IMR-90 (cell line): ENCODE measurements around the gene ZNF775. TPM values are rescaled to one million over a fixed set of nuclear protein-coding genes. Genes with fewer than 3 reads are reported as not detected.
A peak's percentile ranks its signal among the peaks of the same experiment; 100 is the strongest.

Source experiments
- ATAC-seq: fragments of 200-7000 bp; cut with Tn5 transposase; 2 replicates; pipeline ENCODE4 v1.9.1; 2020; ENCODE audit warnings: low read depth, mild to moderate bottlenecking, moderate library complexity
- BruUV-seq: library from RNA; stranded (reverse); fragments of 400-500 nt; replicated peaks from 2 replicates; lab custom pipeline; 2021; lab: Mats Ljungman, UMichigan
- CTCF ChIA-PET: fragments of 300-600 bp; formaldehyde crosslinking; extraction: SDS; loops from one replicate; lab custom pipeline; 2021; ENCODE audit warnings: antibody characterized with exemption; lab: Yijun Ruan, JAX
- POLR2A ChIA-PET: fragments of 300-600 bp; sonication (Branson Sonifier 250); formaldehyde crosslinking; loops from one replicate; lab custom pipeline; 2022; ENCODE audit warnings: antibody characterized with exemption; ENCODE audit not compliant: unreplicated experiment; lab: Charles Lee
- DNase-seq: peaks from one replicate; pipeline ENCODE4 v3.0.0; 2013
- H2AFZ ChIP-seq: replicated peaks from 2 replicates; pipeline ENCODE3; 2013; ENCODE audit warnings: low read length, mild to moderate bottlenecking; ENCODE audit not compliant: poor library complexity
- H2AK5ac ChIP-seq: 2 replicates; pipeline ENCODE4 v1.6.1; 2013; ENCODE audit warnings: low read depth, low read length, inconsistent platforms
- H2AK9ac ChIP-seq: replicated peaks from 2 replicates; pipeline ENCODE3; 2013; ENCODE audit warnings: mild to moderate bottlenecking, low read depth, low read length, moderate library complexity; ENCODE audit not compliant: poor library complexity
- H2BK120ac ChIP-seq: 2 replicates; pipeline ENCODE4 v1.6.1; 2013; ENCODE audit warnings: low read depth, low read length, inconsistent platforms
- H2BK15ac ChIP-seq: 3 replicates; pipeline ENCODE4 v1.6.1; 2013; ENCODE audit warnings: low read depth, low read length, inconsistent platforms
- H2BK20ac ChIP-seq: 2 replicates; pipeline ENCODE4 v1.6.1; 2013; ENCODE audit warnings: low read depth, mild to moderate bottlenecking, inconsistent platforms, low read length, moderate library complexity
- H2BK5ac ChIP-seq: 2 replicates; pipeline ENCODE4 v1.6.1; 2013; ENCODE audit warnings: mild to moderate bottlenecking, low read depth, low read length, inconsistent platforms; ENCODE audit not compliant: poor library complexity, severe bottlenecking
- H3K14ac ChIP-seq: replicated peaks from 2 replicates; pipeline ENCODE4 v1.6.1; 2013; ENCODE audit warnings: low read depth, low read length, inconsistent platforms
- H3K18ac ChIP-seq: 2 replicates; pipeline ENCODE4 v1.6.1; 2013; ENCODE audit warnings: low read depth, low read length, control low read depth
- H3K23ac ChIP-seq: 2 replicates; pipeline ENCODE4 v1.6.1; 2013; ENCODE audit warnings: low read depth, low read length, inconsistent platforms
- H3K27ac ChIP-seq: 2 replicates; pipeline ENCODE4 v1.5.1; 2013; ENCODE audit warnings: mild to moderate bottlenecking, control low read depth, low read length; ENCODE audit not compliant: insufficient read depth
- H3K27me3 ChIP-seq: 2 replicates; pipeline ENCODE4 v1.6.1; 2013; ENCODE audit warnings: low read length; ENCODE audit not compliant: control insufficient read depth, insufficient read depth
- H3K36me3 ChIP-seq: 2 replicates; pipeline ENCODE4 v1.6.1; 2013; ENCODE audit warnings: low read length, mixed read lengths; ENCODE audit not compliant: control insufficient read depth, insufficient read depth
- H3K4ac ChIP-seq: 2 replicates; pipeline ENCODE4 v1.6.1; 2013; ENCODE audit warnings: low read depth, low read length, inconsistent platforms
- H3K4me1 ChIP-seq: 2 replicates; pipeline ENCODE4 v1.6.1; 2013; ENCODE audit warnings: low read length, mixed read lengths; ENCODE audit not compliant: control insufficient read depth, insufficient read depth
- H3K4me2 ChIP-seq: 2 replicates; pipeline ENCODE4 v1.6.1; 2013; ENCODE audit warnings: low read depth, mild to moderate bottlenecking, control low read depth, low read length, moderate library complexity
- H3K4me3 ChIP-seq: 2 replicates; pipeline ENCODE4 v1.5.1; 2013; ENCODE audit warnings: low read depth, mild to moderate bottlenecking, control low read depth, low read length, moderate library complexity; ENCODE audit not compliant: insufficient read depth
- H3K56ac ChIP-seq: 2 replicates; pipeline ENCODE4 v1.6.1; 2013; ENCODE audit warnings: low read length, inconsistent platforms; ENCODE audit not compliant: insufficient read depth; ENCODE audit errors: extremely low read depth
- H3K79me1 ChIP-seq, 2 experiments: 2 replicates each; pipeline ENCODE4 v1.6.1; 2013; ENCODE audit warnings: low read length in 2 of 2, inconsistent platforms in 1 of 2, low read depth in 1 of 2
- H3K9ac ChIP-seq: 2 replicates; pipeline ENCODE4 v1.6.1; 2013; ENCODE audit warnings: low read depth, low read length, control low read depth
- H3K9me1 ChIP-seq: 2 replicates; pipeline ENCODE4 v1.6.1; 2013; ENCODE audit warnings: low read length, inconsistent platforms; ENCODE audit not compliant: insufficient read depth
- H3K9me3 ChIP-seq: 2 replicates; pipeline ENCODE4 v1.6.1; 2013; ENCODE audit warnings: low read length; ENCODE audit not compliant: control insufficient read depth, insufficient read depth
- H4K20me1 ChIP-seq: 2 replicates; pipeline ENCODE4 v1.6.1; 2013; ENCODE audit warnings: low read length, inconsistent platforms; ENCODE audit not compliant: insufficient read depth
- H4K5ac ChIP-seq: 2 replicates; pipeline ENCODE4 v1.6.1; 2013; ENCODE audit warnings: mild to moderate bottlenecking, low read depth, low read length, control low read depth
- H4K8ac ChIP-seq, 2 experiments: 2 replicates each; pipeline ENCODE4 v1.6.1; 2013; ENCODE audit warnings: low read depth in 2 of 2, low read length in 2 of 2, control low read depth in 1 of 2, inconsistent platforms in 1 of 2
- H4K91ac ChIP-seq: 2 replicates; pipeline ENCODE4 v1.6.1; 2013; ENCODE audit warnings: low read depth, low read length, inconsistent platforms; ENCODE audit not compliant: insufficient read depth
- BHLHE40 ChIP-seq: fragments of 150-350 bp; IDR thresholded peaks from 2 replicates; pipeline ENCODE4 v1.6.1; 2016; ENCODE audit warnings: mild to moderate bottlenecking, low read depth, low read length
- CEBPB ChIP-seq: IDR thresholded peaks from 2 replicates; pipeline ENCODE4 v1.6.1; 2012; ENCODE audit warnings: low read depth, low read length, improper control_type of control experiment
- CHD1 ChIP-seq: IDR thresholded peaks from 2 replicates; pipeline ENCODE4 v1.6.1; 2012; ENCODE audit warnings: low read depth, low read length, improper control_type of control experiment
- CTCF ChIP-seq: conservative IDR thresholded peaks from 2 replicates; pipeline ENCODE4 v1.5.1; 2012; ENCODE audit warnings: mild to moderate bottlenecking, low read depth, low read length, improper control_type of control experiment
- ELK1 ChIP-seq: fragments of 150-350 bp; IDR thresholded peaks from 2 replicates; pipeline ENCODE4 v1.6.1; 2016; ENCODE audit warnings: low read depth, mild to moderate bottlenecking, low read length, moderate library complexity, borderline replicate concordance
- FOS ChIP-seq: fragments of 150-350 bp; IDR thresholded peaks from 2 replicates; pipeline ENCODE4 v1.6.1; 2016; ENCODE audit warnings: low read depth, low read length
- MAFK ChIP-seq: IDR thresholded peaks from 2 replicates; pipeline ENCODE4 v1.6.1; 2012; ENCODE audit warnings: low read depth, low read length, improper control_type of control experiment
- MAZ ChIP-seq: IDR thresholded peaks from 2 replicates; pipeline ENCODE4 v1.6.1; 2012; ENCODE audit warnings: low read depth, mild to moderate bottlenecking, low read length, improper control_type of control experiment, moderate library complexity, borderline replicate concordance
- MXI1 ChIP-seq: IDR thresholded peaks from 2 replicates; pipeline ENCODE4 v1.6.1; 2012; ENCODE audit warnings: low read depth, mild to moderate bottlenecking, low read length, moderate library complexity, borderline replicate concordance
- RCOR1 ChIP-seq: IDR thresholded peaks from 2 replicates; pipeline ENCODE4 v1.6.1; 2012; ENCODE audit warnings: mild to moderate bottlenecking, low read length, improper control_type of control experiment; ENCODE audit not compliant: insufficient replicate concordance
- RFX5 ChIP-seq: IDR thresholded peaks from 2 replicates; pipeline ENCODE4 v1.8.0; 2012; ENCODE audit warnings: low read depth, mild to moderate bottlenecking, low read length, moderate library complexity
- SMC3 ChIP-seq: fragments of 150-350 bp; IDR thresholded peaks from 2 replicates; pipeline ENCODE4 v1.6.1; 2016; ENCODE audit warnings: low read depth, mild to moderate bottlenecking, antibody characterized with exemption, low read length, moderate library complexity
- WGBS, 2 experiments: methylation state at CpG; one replicate each; pipeline versions ENCODE4 v1.1.5 to v1.1.7; 2013; ENCODE audit warnings: missing lambda C conversion rate in 2 of 2; ENCODE audit not compliant: insufficient read length in 1 of 2; ENCODE audit errors: extremely low coverage in 2 of 2; 5-methylcytosine and 5-hydroxymethylcytosine counted together
- dilution Hi-C: fragments of 300-500 bp; cut with HindIII; formaldehyde crosslinking; loops from one replicate; pipeline ENCODE4 v1.14.3; 2018; ENCODE audit warnings: low sequenced_read_pairs; ENCODE audit not compliant: unreplicated experiment
- in situ Hi-C: fragments of 300-500 bp; cut with MboI; formaldehyde crosslinking; loops from 3 replicates; pipeline ENCODE4 v1.14.3; 2019; ENCODE audit warnings: low sequenced_read_pairs, inconsistent platforms, mixed read lengths
- intact Hi-C: fragments of 100-400 bp; cut with micrococcal nuclease; formaldehyde crosslinking; loops from 2 replicates; pipeline ENCODE4 v1.10.0; 2022
- polyA plus RNA-seq, 3 experiments: library from polyadenylated mRNA; depleted of rRNA; stranded (reverse); fragments of >200 nt; gene quantifications; 2 replicates each; pipeline ENCODE4 v1.2.3, GENCODE V29; 2012; ENCODE audit warnings: low replicate concordance in 1 of 3
- total RNA-seq: library from RNA; depleted of rRNA; stranded (reverse); fragments of >200 nt; gene quantifications from 2 replicates; pipeline ENCODE4 v1.2.3, GENCODE V29; 2012

Gene ZNF775
- total and polyA plus RNA-seq, 2 of the 4 experiments (the other 2 are of a cell fraction): 1.4 to 2.6 TPM

GRCh38 chr7:150341263-150342120, 37.6 kb upstream of the ZNF775 start, which contains the start of gene RARRES2:
TSS of gene RARRES2 (minus strand) at chr7:150341629. CDS start at chr7:150340609, 1,020 bp downstream.
- Histone ChIP-seq H4K8ac (no peak within 1 kb of the TSS), H3K4me1 (peaks cover 20% of the 10 kb centered on the region), H3K14ac (no peak within 1 kb of the TSS), H3K56ac (no peak within 1 kb of the TSS), H2AFZ (no peak within 1 kb of the TSS), H2AK5ac (no peak within 1 kb of the TSS), H4K20me1 (0 out of 2 replicates have a peak, but pooled peaks cover 3% of the 10 kb centered on the region), H2BK20ac (no peak within 1 kb of the TSS), H3K18ac (no peak within 1 kb of the TSS; the same call in 1 of the 2 replicates), H2BK120ac (no peak within 1 kb of the TSS), H3K36me3 (no peaks in the 10 kb centered on the region), H2AK9ac (no peak within 1 kb of the TSS), H3K23ac (no peak within 1 kb of the TSS), H2BK5ac (no peak within 1 kb of the TSS), H4K91ac (no peak within 1 kb of the TSS; the same call in 1 of the 2 replicates), H3K27me3 (peaks cover 26% of the 10 kb centered on the region), H3K9ac (peak within 1 kb of the TSS; percentile 40; the same call in 1 of the 2 replicates), H3K4me3 (peak within 1 kb of the TSS; percentile 14; the same call in 1 of the 2 replicates), H2BK15ac (no peak within 1 kb of the TSS), H3K4ac (no peak within 1 kb of the TSS), H3K9me1 (peaks cover 4% of the 10 kb centered on the region; the same call in 1 of the 2 replicates), H3K9me3 (peaks cover 14% of the 10 kb centered on the region), H3K4me2 (peak within 1 kb of the TSS; percentile 36; the same call in 1 of the 2 replicates), H4K5ac (peak within 1 kb of the TSS; percentile 16; the same call in 1 of the 2 replicates), H3K27ac (peak within 1 kb of the TSS; percentile 34; the same call in 1 of the 2 replicates), H3K79me1 (no peaks in the 10 kb centered on the region)
- in situ Hi-C loops: no loop called here
- dilution Hi-C loops: no loop called here
- intact Hi-C loops: no loop called here
- CTCF ChIA-PET: no interaction called here
- 16% methylated on average over 14 of the region's 49 CpGs; no CpG with 5 or more reads in 1 of the 2 experiments for WGBS, 2 experiments
- ATAC-seq (peak; percentile 13; the same call in 1 of the 2 replicates), DNase-seq (no peak)
- POLR2A ChIA-PET: no interaction called here
- no TSS peak for BruUV-seq
- TF ChIP-seq CHD1 (no peak), MAFK (no peak), ELK1 (no peak), MXI1 (no peak), RCOR1 (no peak), MAZ (no peak; the same call in 1 of the 2 replicates), BHLHE40 (no peak), FOS (no peak), CTCF (no peak), SMC3 (no peak), CEBPB (no peak), RFX5 (no peak)
